GM19397 (cell line): Measurements from ENCODE around the gene NDUFAF4.

Experiments
- ATAC-seq: cut with Tn5 transposase; IDR thresholded peaks from one replicate; pipeline ENCODE4 v1.9.1; 2021; ENCODE audit warnings: mild to moderate bottlenecking, moderate library complexity; ENCODE audit not compliant: unreplicated experiment

NDUFAF4 gene

GRCh38 chr6:96899451-96899998 lies 1.8 kb upstream of the NDUFAF4 start:
- no peak for ATAC-seq

GRCh38 chr6:96899019-96899418 lies 1.3 kb upstream of the NDUFAF4 start:
- ATAC-seq, result no peak

GRCh38 chr6:96898241-96898851 lies 655 bp upstream of the NDUFAF4 start:
- ATAC-seq, result no peak

GRCh38 chr6:96889146-96889545 lies 8.5 kb downstream of the NDUFAF4 start:
- no peak for ATAC-seq

- no peak for ATAC-seq
Measured at GRCh38 chr6:96888745-96889144, 8.9 kb downstream of the NDUFAF4 start.

- no peak for ATAC-seq
Measured at GRCh38 chr6:96886519-96886918, 11.2 kb downstream of the NDUFAF4 start.

GRCh38 chr6:96885187-96885631 lies 12.5 kb downstream of the NDUFAF4 start:
- ATAC-seq, result peak; percentile 70

- ATAC-seq, result no peak
Measured at GRCh38 chr6:96878143-96878542, 19.5 kb downstream of the NDUFAF4 start.

- ATAC-seq, result no peak
Measured at GRCh38 chr6:96876886-96877545, 20.7 kb downstream of the NDUFAF4 start.

GRCh38 chr6:96872976-96873375 lies 24.7 kb downstream of the NDUFAF4 start:
- ATAC-seq, result no peak

GRCh38 chr6:96865055-96865405 lies 32.7 kb downstream of the NDUFAF4 start:
- ATAC-seq, result no peak

- no peak for ATAC-seq
Measured at GRCh38 chr6:96864216-96865054, 33.3 kb downstream of the NDUFAF4 start.

GRCh38 chr6:96862560-96862959 lies 35.1 kb downstream of the NDUFAF4 start:
- ATAC-seq, result no peak

GRCh38 chr6:96861588-96861987 lies 36.1 kb downstream of the NDUFAF4 start:
- ATAC-seq, result no peak

- no peak for ATAC-seq
Measured at GRCh38 chr6:96856856-96857255, 40.8 kb downstream of the NDUFAF4 start.

GRCh38 chr6:96853083-96853482 lies 44.6 kb downstream of the NDUFAF4 start:
- ATAC-seq, result no peak

GRCh38 chr6:96852605-96853004 lies 45.1 kb downstream of the NDUFAF4 start:
- no peak for ATAC-seq

GRCh38 chr6:96851858-96852257 lies 45.8 kb downstream of the NDUFAF4 start:
- no peak for ATAC-seq

GRCh38 chr6:96849615-96850014 lies 48.1 kb downstream of the NDUFAF4 start:
- ATAC-seq, result no peak

- ATAC-seq, result peak; percentile 57
Measured at GRCh38 chr6:96844530-96844929, 53.2 kb downstream of the NDUFAF4 start.

GRCh38 chr6:96841345-96841744 lies 56.3 kb downstream of the NDUFAF4 start:
- ATAC-seq, result no peak
